GM19240 (cell line): ENCODE measurements around the gene ZBTB1.

Experiments used
- DNase-seq: peaks from one replicate; pipeline ENCODE4 v3.0.0; 2011; ENCODE audit warnings: low spot score; ENCODE audit not compliant: insufficient read length

ZBTB1 gene, protein sequence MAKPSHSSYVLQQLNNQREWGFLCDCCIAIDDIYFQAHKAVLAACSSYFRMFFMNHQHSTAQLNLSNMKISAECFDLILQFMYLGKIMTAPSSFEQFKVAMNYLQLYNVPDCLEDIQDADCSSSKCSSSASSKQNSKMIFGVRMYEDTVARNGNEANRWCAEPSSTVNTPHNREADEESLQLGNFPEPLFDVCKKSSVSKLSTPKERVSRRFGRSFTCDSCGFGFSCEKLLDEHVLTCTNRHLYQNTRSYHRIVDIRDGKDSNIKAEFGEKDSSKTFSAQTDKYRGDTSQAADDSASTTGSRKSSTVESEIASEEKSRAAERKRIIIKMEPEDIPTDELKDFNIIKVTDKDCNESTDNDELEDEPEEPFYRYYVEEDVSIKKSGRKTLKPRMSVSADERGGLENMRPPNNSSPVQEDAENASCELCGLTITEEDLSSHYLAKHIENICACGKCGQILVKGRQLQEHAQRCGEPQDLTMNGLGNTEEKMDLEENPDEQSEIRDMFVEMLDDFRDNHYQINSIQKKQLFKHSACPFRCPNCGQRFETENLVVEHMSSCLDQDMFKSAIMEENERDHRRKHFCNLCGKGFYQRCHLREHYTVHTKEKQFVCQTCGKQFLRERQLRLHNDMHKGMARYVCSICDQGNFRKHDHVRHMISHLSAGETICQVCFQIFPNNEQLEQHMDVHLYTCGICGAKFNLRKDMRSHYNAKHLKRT

GRCh38 chr14:64504310-64504896, at the start of gene ZBTB1:
Gene ZBTB1, plus strand, starts transcription at chr14:64504770. Its CDS starts 16,735 bp downstream, at chr14:64521505.
- DNase-seq: no peak

GRCh38 chr14:64459405-64460136, 45.0 kb upstream of the ZBTB1 start:
- no peak for DNase-seq

DNA sequence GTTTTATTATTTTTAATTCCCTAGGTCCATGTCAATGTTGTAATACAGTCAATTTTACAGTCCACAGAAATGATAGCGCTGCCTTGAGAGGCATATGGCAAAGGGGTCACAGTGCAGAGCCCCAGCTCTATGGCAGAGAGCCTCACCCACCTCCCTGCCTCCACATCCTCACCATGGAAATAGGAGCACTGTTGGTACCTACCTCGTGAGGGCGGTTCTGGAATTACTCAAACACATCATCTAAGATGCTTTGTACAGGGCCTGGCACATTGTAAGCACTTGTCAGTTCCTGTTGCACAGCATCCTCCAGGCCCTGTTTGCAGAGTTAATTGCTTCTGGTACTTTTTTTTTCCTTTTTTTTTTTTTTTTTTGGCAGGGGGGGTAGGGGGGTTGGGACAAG, 43.3 kb upstream of the ZBTB1 start:
- DNase-seq: no peak

DNA sequence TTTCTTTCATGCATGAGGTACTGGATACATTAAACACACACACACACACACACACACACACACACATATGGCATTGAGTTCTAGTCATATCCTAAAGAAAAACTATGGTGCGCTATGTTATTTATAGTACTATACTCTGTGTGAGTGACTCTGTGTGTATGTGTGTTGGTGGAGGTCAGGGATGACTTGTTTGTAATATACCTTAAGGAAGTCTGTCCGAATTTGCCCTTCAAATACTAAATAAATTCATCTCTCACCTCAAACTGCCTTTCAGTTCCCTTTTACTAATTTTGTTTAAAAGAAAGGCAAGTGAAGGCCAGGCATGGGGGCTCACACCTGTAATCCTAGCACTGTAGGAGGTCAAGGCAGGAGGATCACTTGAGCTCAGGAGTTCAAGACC, 41.4 kb upstream of the ZBTB1 start:
- no peak for DNase-seq

- DNase-seq: no peak
These were observed 40.7 kb upstream of the ZBTB1 start for GRCh38 chr14:64463873-64464272.

DNA sequence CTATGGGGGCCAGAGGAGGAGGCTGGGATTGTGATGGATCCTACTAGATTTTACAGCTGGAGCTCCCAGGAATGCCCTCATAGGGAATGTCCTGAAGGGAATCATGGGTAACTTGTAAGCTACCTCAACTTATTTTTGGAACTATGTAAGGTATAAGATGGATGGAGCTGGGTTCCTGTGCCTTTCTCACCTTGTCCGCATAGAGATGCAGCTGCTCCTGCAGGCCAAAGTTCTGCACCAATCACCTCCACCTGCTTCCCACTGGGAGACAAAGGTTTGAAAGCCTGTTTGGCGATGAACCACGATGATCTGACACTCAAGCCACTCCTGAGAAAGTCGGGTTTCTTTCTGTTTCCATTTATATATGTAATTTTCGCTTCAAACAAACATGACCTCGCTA, 39.9 kb upstream of the ZBTB1 start:
- no peak for DNase-seq

GRCh38 chr14:64465191-64465822, 39.3 kb upstream of the ZBTB1 start, which contains the start of gene AKAP5:
Gene AKAP5, plus strand, starts transcription at chr14:64465499. Its CDS starts 2,896 bp downstream, at chr14:64468395.
- no peak for DNase-seq

- DNase-seq: no peak
These were observed 38.6 kb upstream of the ZBTB1 start for GRCh38 chr14:64465831-64466554.

DNA sequence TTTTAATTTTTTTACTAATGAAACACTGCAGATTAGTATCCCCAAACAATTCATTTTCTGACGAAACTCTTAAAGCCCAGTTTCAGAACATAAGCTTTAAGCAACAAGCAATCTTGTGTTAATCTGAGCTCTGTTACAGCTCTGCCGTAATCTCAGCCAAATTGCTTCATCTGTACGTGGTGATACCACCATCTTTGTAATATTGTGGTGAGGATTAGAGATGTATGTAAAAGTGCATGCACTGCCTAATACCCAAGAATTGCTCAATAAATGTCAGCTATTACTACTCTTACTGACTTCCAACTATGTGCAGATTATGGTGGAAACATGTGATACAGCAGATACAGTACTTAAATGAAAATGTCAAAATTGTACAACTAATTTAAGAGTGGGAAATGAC, 37.5 kb upstream of the ZBTB1 start:
- DNase-seq: no peak

DNA sequence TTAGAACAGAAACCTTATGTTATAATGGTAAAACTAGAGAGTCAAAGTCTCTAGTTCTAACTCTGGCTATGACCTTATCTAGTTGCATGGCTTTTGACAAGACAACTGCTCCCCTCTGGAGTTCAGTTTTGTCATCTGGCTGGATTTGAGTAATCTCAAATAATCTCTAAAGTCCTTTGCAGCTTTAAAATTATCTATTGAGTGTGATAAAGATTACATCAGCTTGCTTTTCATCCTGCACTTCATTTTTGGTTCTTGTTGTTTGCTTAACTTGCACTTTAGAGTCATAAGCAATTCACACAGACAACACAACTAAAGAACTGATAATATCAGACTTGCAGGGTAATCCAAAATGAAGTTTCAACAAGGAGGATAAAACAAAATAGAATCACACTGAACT, 37.0 kb upstream of the ZBTB1 start:
- no peak for DNase-seq

GRCh38 chr14:64468451-64468850, 36.1 kb upstream of the ZBTB1 start:
- no peak for DNase-seq

DNA sequence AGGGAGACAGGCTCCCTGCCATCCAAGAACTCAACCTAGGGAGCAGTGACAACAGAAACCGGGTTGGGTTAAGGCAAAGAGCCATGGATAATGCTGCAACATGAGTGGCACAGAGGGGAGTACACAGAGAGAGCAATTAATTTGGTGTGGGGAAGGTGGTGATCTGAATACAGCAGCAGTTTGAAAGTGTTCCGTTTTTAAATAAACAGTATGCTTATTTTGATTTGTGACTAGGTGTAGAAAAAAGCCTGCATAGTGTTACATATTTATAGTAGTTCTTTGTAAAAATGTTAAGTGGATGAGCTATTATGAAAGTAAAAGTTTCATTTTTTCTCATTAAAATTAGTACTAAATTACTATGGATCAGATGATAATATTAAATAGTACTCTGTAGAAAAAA, 30.5 kb upstream of the ZBTB1 start:
- DNase-seq: no peak

- no peak for DNase-seq
These were observed 29.9 kb upstream of the ZBTB1 start for GRCh38 chr14:64474698-64475097.

DNA sequence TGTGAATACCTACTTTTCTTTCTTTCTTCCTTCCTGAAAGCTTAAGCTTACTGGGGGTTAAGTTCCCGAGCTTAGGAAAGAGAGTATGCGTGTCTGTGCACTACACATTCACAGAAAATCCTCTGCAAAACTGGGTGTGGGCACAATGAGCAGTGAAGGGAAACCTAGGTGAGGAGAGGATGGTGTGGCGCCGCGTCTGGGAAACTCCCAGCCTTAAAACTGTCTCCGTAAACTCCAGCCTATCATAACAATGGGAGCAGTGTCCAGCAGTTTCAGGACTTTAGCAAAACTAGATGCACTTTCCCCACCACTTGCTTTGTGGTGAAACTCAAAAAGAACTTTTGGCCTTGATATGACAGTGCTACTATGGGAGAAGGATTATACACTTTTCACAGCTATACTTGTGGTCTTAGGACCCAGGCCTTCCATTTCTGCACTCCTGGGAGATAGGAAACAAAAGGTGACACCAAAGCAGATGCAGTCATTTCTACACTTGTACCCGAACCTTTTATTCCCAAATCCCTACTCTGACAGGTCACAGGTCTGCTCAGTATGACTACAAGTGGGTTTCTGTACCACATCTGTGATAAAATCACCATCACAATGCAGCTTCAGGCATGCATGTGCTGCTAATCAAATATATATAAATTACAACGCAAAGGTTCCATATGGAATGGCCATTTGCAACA, 28.8 kb upstream of the ZBTB1 start:
- no peak for DNase-seq

GRCh38 chr14:64476438-64476837, 28.1 kb upstream of the ZBTB1 start:
- DNase-seq: no peak

- no peak for DNase-seq
These were observed 25.8 kb upstream of the ZBTB1 start for GRCh38 chr14:64478634-64479250.

GRCh38 chr14:64488590-64489099, 15.9 kb upstream of the ZBTB1 start:
- DNase-seq: no peak

GRCh38 chr14:64491637-64492036, 12.9 kb upstream of the ZBTB1 start:
- no peak for DNase-seq

- no peak for DNase-seq
These were observed 11.1 kb upstream of the ZBTB1 start for GRCh38 chr14:64493455-64493854.
